Occipital lobe (tissue), 2 donors: Measurements from ENCODE around the gene TTN. TPM values are rescaled to one million over a fixed set of nuclear protein-coding genes. Genes with fewer than 3 reads are reported as not detected.
"Not testable (repeated sequence)": the region's sequence is repeated elsewhere in the genome, so short reads cannot be mapped to it uniquely, and the experiment has no call there.

ENCODE experiments used
- DNase-seq: peaks from one replicate; lab custom pipeline; 2025; lab: John Stamatoyannopoulos, UW
- total RNA-seq: library from RNA; depleted of rRNA; stranded (reverse); fragments of >200 nt; gene quantifications from one replicate; pipeline ENCODE4 v1.2.3, GENCODE V29; 2014

TTN gene
- total RNA-seq, 1 donor from 2014 or later: 3.7 TPM

DNA sequence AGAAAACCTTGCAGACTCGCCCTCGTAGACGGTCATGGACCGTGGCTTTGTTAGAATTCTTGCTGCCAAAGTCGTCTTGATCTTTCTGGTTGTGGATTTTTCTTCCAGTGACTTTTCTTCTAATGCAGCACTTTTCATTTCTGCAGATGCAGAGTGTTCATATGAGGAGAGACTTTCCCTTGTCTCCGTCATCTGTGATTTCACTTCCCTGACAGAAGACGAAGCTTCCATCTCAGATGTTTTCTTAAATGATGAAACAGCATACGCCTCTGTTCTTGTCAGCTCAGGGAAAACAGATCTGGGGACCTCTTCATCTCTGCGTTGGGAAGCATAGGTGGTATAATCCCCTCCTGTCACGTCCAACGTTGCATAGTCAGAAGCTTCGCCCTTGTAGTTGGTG, 276.1 kb downstream of the TTN start:
- no peak for DNase-seq

DNA sequence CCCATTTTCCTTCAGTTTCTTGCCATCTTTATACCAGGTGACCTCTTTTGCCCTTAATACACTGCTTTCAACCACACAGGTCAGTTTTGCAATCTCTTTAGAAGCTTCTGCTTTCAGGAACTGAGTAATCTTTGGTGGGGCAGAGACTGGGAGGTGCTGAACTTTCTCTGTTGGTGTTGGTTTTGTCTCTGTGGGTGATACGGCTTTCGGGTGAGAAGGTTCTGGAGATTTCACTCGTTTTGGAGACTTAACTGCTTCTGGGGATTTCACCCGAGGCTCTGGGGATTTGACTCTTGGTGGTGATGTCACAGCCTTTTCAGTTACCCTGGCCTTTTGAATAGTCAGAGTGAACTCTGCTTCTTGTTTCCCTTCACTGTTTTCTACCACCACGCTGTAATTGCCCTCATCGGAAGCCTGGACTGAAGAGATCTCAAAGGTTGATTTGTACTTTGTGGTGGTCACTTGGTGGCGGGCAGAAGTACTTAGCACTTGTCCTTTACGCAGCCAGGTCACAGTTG, 276.5 kb downstream of the TTN start:
- DNase-seq: no peak

DNA sequence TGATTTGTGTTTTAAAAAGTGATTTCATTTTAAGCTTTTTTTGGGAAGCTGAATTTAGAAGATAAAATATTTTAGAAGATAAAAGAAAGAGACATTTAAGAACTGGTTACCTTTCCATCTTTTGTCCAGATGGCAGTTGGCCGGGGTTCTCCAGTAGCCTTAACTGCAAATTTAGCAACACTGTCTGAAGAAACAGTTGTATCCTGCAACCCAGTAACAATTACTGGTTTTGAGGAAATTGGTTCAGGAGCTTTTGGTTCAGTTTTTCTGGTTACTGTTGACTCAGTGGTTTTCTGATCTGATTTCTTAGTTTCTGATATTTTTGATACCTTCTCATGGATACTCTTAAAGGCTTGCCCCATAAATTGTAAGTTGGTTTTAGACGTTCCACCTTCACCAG, 277.1 kb downstream of the TTN start:
- no peak for DNase-seq

DNA sequence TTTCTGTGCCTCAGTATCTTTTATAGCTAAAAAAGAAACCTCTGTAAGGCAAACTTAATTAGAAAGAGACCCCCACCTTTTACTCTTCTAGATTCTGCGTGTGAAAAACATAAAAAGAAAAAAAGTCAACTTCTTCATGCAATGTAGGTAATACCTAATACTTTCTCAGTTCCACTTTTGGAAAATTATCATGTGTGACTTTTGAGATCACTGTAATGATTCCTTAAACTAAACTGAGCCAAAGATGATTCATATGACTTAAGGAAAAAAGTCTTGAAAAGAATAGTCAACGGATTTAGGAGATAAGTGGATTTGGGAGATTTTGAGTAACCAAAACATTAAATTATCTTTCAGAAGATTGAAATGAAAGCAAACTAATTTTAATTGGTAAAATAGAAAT, 278.0 kb downstream of the TTN start:
- no peak for DNase-seq

DNA sequence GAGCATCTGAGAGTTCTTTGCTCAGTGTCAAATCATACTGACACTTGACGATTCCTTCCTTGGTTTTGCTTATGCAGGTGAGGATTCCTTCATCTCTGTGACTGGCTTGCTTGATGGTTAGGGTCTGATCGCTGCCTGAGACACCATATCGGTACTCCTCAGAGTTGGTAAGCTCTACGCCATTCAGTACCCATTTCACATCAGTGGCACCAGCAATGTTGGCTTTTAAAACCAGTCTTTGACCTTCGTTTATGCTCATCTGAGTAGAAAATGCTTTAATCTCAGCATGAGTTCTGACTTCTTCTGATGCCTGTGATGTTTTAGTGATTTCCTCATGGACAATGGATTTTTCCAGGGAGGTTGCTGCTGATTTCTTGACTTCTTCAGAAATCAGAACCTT, 278.6 kb downstream of the TTN start:
- DNase-seq: no peak

DNA sequence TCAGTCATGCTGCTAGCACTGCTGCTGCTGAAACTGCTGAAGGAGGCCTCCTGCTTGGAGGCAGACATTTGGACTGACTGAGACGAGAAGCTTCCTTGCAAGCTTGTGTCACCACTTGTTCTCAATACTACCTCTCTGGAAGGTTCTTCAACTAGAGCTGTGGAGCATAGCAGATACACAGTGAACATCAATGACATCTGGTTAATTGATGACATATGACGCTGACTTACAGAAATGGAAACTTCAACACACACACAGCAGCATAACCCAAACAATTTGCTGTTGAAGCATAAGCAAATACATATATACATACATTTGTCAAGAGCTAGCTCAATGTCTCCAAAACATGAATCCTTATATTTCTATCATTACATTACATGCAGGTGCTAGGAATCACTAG, 279.6 kb downstream of the TTN start:
- no peak for DNase-seq

DNA sequence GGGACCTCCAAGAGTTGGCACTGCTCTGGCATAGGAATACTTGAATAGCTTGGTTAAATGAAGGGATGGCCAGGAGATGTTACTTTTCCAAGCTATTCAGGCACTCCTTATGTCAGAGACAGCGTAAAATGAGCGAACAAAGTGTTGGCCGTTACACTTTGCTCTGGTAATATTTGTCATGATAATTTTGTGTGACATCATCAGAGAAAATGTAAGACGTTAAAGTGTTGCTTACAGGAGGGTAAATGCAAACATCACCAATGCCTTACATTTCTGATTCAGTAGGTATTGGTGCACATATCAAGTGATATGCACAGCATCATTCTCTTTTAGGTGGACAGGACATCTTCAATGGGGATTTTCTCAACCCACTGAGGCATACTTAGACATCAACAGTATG, 281.0 kb downstream of the TTN start:
- no peak for DNase-seq

DNA sequence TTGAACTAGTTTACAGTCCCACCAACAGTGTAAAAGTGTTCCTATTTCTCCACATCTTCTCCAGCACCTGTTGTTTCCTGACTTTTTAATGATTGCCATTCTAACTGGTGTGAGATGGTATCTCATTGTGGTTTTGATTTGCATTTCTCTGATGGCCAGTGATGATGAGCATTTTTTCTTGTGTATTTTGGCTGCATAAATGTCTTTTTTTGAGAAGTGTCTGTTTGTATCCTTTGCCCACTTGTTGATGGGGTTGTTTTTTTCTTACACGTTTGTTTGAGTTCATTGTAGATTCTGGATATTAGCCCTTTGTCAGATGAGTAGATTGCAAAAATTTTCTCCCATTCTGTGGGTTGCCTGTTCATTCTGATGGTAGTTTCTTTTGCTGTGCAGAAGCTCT, 281.8 kb downstream of the TTN start:
- DNase-seq: not testable (repeated sequence)

DNA sequence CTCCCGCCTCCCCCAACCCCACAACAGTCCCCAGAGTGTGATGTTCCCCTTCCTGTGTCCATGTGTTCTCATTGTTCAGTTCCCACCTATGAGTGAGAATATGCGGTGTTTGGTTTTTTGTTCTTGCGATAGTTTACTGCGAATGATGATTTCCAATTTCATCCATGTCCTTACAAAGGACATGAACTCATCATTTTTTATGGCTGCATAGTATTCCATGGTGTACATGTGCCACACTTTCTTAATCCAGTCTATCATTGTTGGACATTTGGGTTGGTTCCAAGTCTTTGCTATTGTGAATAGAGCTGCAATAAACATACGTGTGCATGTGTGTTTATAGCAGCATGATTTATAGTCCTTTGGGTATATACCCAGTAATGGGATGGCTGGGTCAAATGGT, 282.2 kb downstream of the TTN start:
- not testable (repeated sequence) for DNase-seq

DNA sequence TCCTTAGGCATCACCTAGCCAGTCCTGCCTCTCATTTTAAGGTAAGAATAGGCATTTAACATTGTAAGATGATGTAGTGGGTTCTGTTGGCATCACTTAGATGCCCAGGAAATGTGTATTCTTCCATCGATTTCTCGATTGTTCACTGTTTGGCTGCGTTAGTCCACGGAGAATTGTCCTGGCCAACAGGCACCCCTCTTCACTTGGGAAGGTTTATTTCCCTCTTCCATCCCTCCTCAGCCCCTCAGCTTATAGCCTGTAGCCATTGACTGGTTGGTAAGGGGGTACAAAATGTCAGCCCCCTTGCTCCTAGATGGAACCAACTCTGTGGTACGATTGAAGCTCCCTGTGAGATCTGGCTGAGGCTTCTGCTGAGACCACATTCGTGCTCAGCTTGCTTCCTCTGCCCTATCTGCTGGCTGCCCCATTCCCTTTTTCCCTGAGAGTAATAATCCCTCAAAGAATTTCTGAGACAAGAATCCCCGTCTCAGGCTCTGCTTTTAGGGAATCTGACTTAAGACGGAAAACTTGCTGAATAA, 283.6 kb downstream of the TTN start:
- no peak for DNase-seq

DNA sequence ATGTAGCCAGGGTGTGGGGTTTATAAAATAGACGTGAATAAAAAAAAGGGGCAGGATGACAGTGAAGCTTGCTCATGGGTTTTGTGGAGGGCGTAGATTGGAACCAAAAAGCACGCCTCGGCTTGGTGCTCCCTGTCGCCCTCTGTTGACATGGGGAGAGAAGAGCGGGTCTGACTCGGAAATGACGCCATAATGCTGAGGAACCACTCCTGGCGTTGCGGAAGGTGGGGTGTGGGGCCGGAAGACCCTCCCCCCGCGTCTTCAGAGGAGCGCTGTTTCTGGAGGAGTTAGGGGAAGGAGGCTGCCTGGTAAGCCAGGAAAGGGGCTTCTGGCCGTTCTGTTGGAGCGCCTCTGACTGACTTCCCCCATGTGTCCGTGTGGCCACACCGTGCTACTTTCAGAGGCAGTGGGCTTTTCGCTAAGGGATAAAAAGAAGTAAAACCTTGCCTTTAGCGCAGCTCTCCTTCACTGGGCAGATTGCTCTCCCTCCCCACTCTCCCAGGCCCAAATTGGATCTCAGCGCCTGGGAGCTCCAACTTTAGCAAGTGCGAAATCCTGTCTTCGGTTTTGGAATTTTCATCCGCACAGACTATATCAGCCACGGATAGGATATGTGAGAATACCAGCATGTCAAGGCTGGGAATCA, 284.1 kb downstream of the TTN start:
- peak; percentile 70 for DNase-seq

DNA sequence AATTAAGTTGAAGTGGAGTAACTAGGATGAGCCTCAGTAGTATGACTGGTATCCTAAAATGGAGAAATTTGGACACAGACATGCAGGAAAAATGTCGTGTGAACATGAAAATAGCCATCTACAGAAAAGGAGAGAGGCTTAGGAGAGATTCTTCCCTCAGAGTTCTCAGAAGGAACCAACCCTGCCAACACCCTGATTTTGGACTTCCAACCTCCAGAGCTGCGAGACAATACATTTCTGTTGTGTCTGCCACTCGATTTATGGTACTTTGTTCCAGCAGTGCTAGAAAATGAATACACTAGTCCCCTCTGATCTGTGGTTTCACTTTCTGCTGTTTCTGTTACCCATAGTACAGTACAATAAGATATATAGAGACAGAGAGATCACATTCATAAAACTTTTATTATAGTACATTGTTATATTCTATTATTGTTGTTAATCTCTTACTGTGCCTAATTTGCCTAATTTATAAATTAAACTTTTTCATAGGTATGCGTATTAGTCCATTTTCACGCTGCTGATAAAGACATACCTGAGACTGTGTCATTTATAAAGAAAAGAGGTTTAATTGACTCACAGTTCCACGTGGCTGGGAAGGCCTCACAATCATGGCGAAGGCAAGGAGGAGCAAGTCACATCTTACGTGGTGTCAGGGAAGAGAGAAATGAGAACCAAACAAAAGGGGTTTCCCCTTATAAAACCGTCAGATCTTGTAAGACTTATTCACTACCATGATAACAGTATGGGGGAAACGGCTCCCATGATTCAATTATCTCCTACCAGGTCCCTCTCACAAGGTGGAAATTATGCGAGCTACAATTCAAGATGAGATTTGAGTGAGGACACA, 285.7 kb downstream of the TTN start:
- DNase-seq: no peak

DNA sequence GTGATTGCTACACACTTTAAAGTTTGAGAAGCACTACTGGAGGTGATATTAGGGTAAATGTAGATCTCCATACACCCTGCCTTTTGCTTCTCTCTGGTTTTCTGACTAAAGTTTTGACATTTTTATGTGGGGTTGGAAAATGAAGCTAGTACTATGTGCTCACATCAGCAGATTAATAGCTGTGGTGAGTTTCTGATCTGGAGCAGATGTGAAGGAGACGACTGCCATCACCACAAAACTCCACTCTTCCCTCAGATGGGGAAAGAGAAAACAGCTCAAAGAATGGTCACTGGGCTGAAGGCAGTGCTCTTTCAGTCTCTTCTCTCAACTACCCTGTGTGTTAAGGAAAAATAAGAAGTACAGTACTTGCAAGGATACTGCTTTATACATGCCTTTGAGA, 289.7 kb downstream of the TTN start:
- DNase-seq: no peak

DNA sequence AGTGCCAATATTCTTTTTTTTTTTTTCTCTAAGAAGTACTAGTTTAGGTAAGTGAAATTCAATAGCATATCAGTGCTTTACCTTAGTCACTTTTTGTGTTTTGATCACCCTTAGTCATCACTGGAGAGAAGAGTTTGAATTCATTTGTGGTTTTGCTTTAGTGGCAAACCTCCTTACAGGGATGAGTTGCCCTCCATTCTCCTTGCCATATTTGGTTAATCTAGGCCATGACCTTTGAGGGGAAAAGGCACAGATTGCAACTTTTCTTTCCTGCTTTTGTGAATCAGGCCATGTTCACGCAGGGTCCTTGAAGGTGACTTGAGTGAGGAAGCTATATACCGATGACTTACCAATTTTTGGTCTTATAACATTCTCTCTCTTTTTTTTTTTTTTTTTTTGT, 292.6 kb downstream of the TTN start:
- DNase-seq: no peak

DNA sequence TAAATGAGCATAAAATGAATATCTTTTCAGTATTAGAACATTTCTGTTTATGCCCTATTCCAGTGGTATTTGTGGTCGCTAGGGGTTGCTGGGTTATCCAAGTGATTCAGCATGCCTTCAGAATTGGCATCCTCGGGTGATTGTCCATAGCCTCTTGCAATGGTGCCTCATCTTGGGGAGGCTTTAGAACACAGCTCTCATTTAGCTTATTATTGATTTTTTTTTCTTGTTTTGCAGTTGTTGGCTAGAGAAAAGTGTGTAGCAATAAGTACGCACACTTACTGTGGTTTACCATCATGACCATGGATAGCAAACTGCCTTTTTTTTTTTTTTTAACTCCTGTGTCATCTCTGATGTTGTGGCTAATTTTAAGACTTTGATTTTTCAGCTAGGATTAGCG, 293.3 kb downstream of the TTN start:
- no peak for DNase-seq

DNA sequence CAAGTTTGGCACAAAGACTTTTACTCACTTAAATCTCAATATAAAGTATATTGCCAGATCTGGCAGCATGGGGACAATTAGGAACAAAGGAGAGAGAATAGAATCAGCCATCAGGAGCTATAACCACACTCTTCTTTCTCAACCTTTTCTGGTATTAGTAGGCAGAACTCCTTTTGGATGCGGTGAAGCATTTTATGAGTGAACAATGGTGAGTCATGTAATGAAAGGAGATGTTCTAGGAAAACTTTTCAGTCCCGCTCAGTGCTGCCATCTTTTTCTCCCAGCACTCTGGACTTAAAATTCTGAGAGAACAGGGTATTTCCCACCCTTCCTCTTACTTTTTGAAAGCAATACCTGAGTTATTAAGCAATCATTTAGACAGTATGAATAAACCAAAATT, 294.7 kb downstream of the TTN start:
- DNase-seq: no peak

DNA sequence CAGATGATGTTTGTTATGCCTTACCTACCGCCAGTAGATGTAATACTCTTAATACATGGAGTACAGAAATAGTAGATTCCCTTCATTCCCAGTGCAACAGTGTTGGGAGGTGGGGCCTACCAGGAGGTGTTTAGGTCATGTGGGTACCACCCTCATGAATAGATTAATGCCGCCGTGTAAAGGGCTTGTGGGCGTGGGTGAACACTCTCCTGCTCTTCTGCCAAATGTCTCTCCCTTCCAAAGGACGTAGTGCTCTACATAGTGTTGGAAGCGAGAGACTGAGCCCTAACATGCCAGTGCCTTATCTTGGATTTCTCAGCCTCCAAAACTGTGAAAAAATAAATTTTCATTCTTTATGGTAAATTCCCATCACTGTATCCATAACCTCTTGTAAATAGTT, 296.8 kb downstream of the TTN start:
- DNase-seq: no peak

DNA sequence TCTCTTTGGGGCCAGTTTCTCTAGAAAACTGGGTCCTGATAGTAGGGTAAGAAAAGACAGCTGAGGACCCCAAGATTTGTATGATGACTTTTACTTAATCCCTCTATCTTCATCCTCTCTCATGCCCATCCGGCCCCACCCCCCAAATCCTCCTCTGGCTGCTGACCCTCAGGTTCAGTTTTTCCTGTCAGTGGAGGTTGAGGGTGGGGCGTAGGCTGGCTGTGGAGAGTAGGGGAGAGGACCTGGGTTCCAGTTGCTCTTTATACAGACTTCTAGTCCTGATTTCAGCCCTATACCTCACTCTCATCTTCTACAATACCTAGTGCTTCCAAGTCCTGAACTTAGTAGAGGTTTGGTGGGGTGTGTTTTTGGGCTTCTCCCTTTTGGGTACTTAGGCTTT, 298.6 kb downstream of the TTN start:
- DNase-seq: no peak

DNA sequence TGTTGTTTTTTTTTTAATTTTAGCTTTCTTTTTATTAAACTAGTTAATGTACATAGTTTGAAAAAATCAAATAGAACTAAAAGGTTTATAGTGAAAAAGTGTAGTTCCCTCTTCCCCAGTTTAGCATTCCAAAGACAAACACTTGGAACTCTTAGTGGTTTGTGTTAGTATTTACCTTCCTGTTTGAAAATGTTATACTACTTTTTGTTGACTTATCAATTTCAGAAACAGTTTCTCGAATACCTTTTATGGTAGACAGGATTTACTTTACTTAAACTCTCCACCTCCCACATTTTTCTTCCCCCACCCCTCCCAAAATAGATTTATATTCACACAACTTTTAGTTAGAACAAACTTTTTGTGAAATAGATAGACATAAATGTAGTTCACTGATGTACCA, 300.3 kb downstream of the TTN start:
- DNase-seq: no peak

DNA sequence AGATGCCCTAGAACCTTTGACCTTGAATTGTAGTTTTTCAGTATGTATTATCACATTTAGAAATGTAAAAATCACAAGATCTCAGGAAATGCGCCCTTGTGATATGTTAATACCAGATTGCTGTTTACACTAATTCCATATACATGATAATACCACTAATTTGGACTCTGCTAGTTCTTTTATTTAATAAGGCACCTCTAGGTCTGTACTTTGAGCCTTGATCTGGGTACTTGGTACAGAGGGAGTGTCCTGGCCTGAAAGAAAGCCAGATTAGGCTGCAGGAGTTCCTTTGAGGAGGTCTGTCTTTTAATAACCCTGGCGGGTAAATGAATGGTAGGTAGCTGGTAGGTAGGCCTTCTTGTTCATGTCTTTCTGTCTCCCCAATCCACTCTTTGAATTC, 300.7 kb downstream of the TTN start:
- no peak for DNase-seq

DNA sequence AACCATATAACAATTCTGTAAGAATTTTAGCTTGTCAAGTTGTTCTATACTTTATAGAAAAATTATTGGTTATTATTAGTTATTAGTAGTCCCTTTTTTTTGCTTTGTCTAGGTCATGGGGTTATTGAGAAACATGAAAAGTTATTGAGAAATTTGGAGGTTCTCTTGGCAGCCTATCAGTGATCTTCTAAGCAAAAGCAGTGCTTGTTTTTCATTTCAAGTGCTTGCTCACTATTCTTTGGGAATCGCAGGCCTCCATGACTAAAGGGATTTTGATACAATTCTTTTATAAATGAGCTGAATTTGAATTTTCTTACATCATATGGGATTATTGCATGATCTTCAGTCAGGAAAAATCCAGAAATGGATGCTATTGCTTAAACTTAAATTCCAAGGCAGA, 301.1 kb downstream of the TTN start:
- no peak for DNase-seq

DNA sequence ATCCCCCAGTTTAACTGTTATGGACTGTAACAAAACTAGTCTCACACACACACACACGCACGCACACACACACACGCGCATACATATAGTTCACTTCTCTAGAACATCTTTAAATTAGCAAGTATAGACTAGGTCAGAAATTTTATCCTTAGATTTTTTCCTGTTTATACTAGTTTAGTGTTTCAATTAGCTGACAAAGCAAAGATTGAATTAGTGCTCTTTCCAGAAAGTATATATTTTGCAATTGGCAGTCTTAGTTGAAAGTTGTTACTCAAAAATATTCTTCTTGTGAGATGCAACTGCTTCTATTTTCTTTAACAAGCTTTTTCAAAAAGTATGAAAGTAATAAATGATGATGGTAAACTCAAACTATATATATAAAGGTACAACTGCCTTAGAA, 304.5 kb downstream of the TTN start:
- no peak for DNase-seq

DNA sequence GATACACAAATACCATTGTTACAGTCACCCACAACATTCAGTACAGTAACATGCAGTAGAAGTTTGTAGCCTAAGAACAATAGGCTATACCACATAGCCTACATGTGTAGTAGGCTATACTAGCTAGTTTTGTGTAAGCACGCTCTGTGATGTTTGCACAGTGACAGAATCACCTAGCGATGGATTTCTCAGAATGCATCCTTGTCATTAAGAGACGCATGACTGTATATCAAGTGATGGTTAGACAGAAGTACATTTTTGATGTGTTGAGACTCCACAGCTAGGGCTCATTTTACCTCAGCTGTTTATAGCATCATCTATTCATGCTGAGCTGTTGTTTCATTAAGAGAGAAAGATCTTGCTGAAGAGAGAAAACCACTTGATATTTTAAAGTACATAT, 307.6 kb downstream of the TTN start:
- no peak for DNase-seq
